Natural killer cell (primary cell): ENCODE results near the gene OR2F2. TPM values are rescaled to one million over a fixed set of nuclear protein-coding genes. Genes with fewer than 3 reads are reported as not detected.

Experiments used
- ATAC-seq, 3 donors: fragments of 150-1000 bp in 2 of 3; fragments of 200-7000 bp in 1 of 3; cut with Tn5 transposase; 1 replicate in 1 of 3; 2 replicates in 2 of 3; pipeline ENCODE4 v1.10.0; 2021; ENCODE audit warnings: mild to moderate bottlenecking in 2 of 3, moderate library complexity in 2 of 3
- DNase-seq, 2 donors: peaks; one replicate each; pipeline versions ENCODE4 v3.0.0 to v3.0.0-alpha.2; 2013 to 2021; ENCODE audit warnings: mixed read lengths in 1 of 2
- H3K27ac ChIP-seq: one replicate; pipeline ENCODE4 v1.5.1; 2013; ENCODE audit warnings: mild to moderate bottlenecking, low read length
- H3K27me3 ChIP-seq: one replicate; pipeline ENCODE4 v1.6.1; 2013; ENCODE audit warnings: low read length; ENCODE audit not compliant: control insufficient read depth, insufficient read depth
- H3K36me3 ChIP-seq: one replicate; pipeline ENCODE4 v1.6.1; 2013; ENCODE audit warnings: low read length; ENCODE audit not compliant: control insufficient read depth, insufficient read depth
- H3K4me1 ChIP-seq: one replicate; pipeline ENCODE4 v1.6.1; 2013; ENCODE audit warnings: low read length; ENCODE audit not compliant: control insufficient read depth, insufficient read depth
- H3K4me3 ChIP-seq: one replicate; pipeline ENCODE4 v1.5.1; 2013; ENCODE audit warnings: low read length
- H3K9me3 ChIP-seq: one replicate; pipeline ENCODE4 v1.6.1; 2013; ENCODE audit warnings: low read length; ENCODE audit not compliant: control insufficient read depth, insufficient read depth
- H3K27ac Mint-ChIP-seq, 2 donors: one replicate each; pipeline ENCODE4 v1.8.0; 2022; ENCODE audit warnings: mild to moderate bottlenecking in 2 of 2, mixed read lengths in 2 of 2, moderate library complexity in 1 of 2
- H3K27me3 Mint-ChIP-seq, 2 donors: one replicate each; pipeline ENCODE4 v1.8.0; 2022; ENCODE audit warnings: low read depth in 2 of 2, mixed read lengths in 2 of 2
- H3K36me3 Mint-ChIP-seq: one replicate; pipeline ENCODE4 v1.8.0; 2022; ENCODE audit warnings: mixed read lengths
- H3K4me1 Mint-ChIP-seq, 2 donors: one replicate each; pipeline ENCODE4 v1.8.0; 2022; ENCODE audit warnings: mixed read lengths in 2 of 2
- H3K4me3 Mint-ChIP-seq: one replicate; pipeline ENCODE4 v1.8.0; 2022; ENCODE audit warnings: mild to moderate bottlenecking, moderate library complexity, mixed read lengths
- H3K9me3 Mint-ChIP-seq, 2 donors: one replicate each; pipeline ENCODE4 v1.8.0; 2022; ENCODE audit warnings: mixed read lengths in 2 of 2
- CTCF ChIP-seq: fragments of 200-600 bp; IDR thresholded peaks from one replicate; pipeline ENCODE4 v1.8.0; 2022; ENCODE audit warnings: antibody characterized with exemption
- WGBS: methylation state at CpG from one replicate; pipeline ENCODE4 v1.1.7; 2013; ENCODE audit warnings: missing lambda C conversion rate; ENCODE audit not compliant: insufficient coverage; 5-methylcytosine and 5-hydroxymethylcytosine counted together
- intact Hi-C: fragments of 100-400 bp; cut with micrococcal nuclease; formaldehyde crosslinking; loops from one replicate; pipeline ENCODE4 v1.14.2; 2022
- total RNA-seq, 4 donors: library from RNA; stranded (reverse); fragments of 120-200 nt in 1 of 4; gene quantifications; one replicate each; pipeline versions ENCODE4 v1.2.3 to v1.2.4, GENCODE V29; 2013 to 2022

The OR2F2 gene
- total RNA-seq, 3 donors from 2014 or later (not counting 1 experiment from before 2014, with no cell fraction given): not detected

- Mint-ChIP-seq H3K4me3 (no peak overlapping the region), H3K36me3 (no peaks in the 10 kb centered on the region), H3K9me3 (no peaks in the 10 kb centered on the region), H3K27me3 (peaks cover 26 to 39% of the 10 kb centered on the region in 2 donors), H3K4me1 (no peaks in the 10 kb centered on the region), H3K27ac (no peak overlapping the region)
- Histone ChIP-seq H3K36me3 (no peaks in the 10 kb centered on the region), H3K27ac (no peak overlapping the region), H3K9me3 (no peaks in the 10 kb centered on the region), H3K4me1 (no peaks in the 10 kb centered on the region), H3K4me3 (no peak overlapping the region), H3K27me3 (no peaks in the 10 kb centered on the region)
- 100% methylated on average over 1 of the region's 3 CpGs for WGBS
- no peak for ATAC-seq
- DNase-seq: no peak
- TF ChIP-seq CTCF: no peak
- intact Hi-C loops: no loop called here
Observed at GRCh38 chr7:143913945-143914615, 21.0 kb upstream of the OR2F2 start.

GRCh38 chr7:143914938-143915652 lies 19.9 kb upstream of the OR2F2 start:
- Mint-ChIP-seq H3K36me3 (no peaks in the 10 kb centered on the region), H3K4me1 (no peaks in the 10 kb centered on the region), H3K27me3 (peaks cover 25 to 39% of the 10 kb centered on the region in 2 donors), H3K9me3 (no peaks in the 10 kb centered on the region), H3K27ac (no peak overlapping the region), H3K4me3 (no peak overlapping the region)
- Histone ChIP-seq H3K4me1 (no peaks in the 10 kb centered on the region), H3K4me3 (no peak overlapping the region), H3K9me3 (no peaks in the 10 kb centered on the region), H3K27me3 (no peaks in the 10 kb centered on the region), H3K27ac (no peak overlapping the region), H3K36me3 (no peaks in the 10 kb centered on the region)
- TF ChIP-seq CTCF: no peak
- 81% methylated on average over 6 of the region's 7 CpGs for WGBS
- DNase-seq (no peak), ATAC-seq (no peak)
- intact Hi-C loops: no loop called here

- H3K27ac ChIP-seq: no peak overlapping the region
- no peaks in the 10 kb centered on the region for H3K9me3 Mint-ChIP-seq
- no peaks in the 10 kb centered on the region for H3K4me1 Mint-ChIP-seq
- peaks cover 8% of the 10 kb centered on the region for H3K27me3 ChIP-seq
- H3K27me3 Mint-ChIP-seq: peaks cover 17 to 41% of the 10 kb centered on the region in 2 donors
- H3K4me3 ChIP-seq: no peak overlapping the region
- H3K9me3 ChIP-seq: no peaks in the 10 kb centered on the region
- WGBS: 100% methylated on average over 1 of the region's 1 CpG
- H3K36me3 ChIP-seq: no peaks in the 10 kb centered on the region
- TF ChIP-seq CTCF: no peak
- no peaks in the 10 kb centered on the region for H3K4me1 ChIP-seq
- H3K4me3 Mint-ChIP-seq: no peak overlapping the region
- H3K36me3 Mint-ChIP-seq: no peaks in the 10 kb centered on the region
- ATAC-seq (no peak), DNase-seq (no peak)
- H3K27ac Mint-ChIP-seq: no peak overlapping the region
- intact Hi-C loops: no loop called here
Observed at GRCh38 chr7:143924851-143925250, 10.2 kb upstream of the OR2F2 start.
